Skeletal muscle satellite cell (primary cell): Measurements from ENCODE around the gene PNKD.

Experiments
- H3K27me3 ChIP-seq: 2 replicates; pipeline ENCODE4 v1.7.0; 2013; ENCODE audit warnings: low read length; ENCODE audit not compliant: control insufficient read depth, insufficient read depth
- H3K36me3 ChIP-seq: 2 replicates; pipeline ENCODE4 v1.7.0; 2013; ENCODE audit warnings: mild to moderate bottlenecking, control low read depth, low read length; ENCODE audit not compliant: insufficient read depth
- H3K4me1 ChIP-seq: 2 replicates; pipeline ENCODE4 v1.7.0; 2013; ENCODE audit warnings: low read length; ENCODE audit not compliant: control insufficient read depth, insufficient read depth
- H3K4me2 ChIP-seq: 2 replicates; pipeline ENCODE4 v1.7.0; 2013; ENCODE audit warnings: mild to moderate bottlenecking, low read length
- H3K4me3 ChIP-seq: 2 replicates; pipeline ENCODE4 v1.7.0; 2013; ENCODE audit warnings: low read length
- H3K9ac ChIP-seq: 2 replicates; pipeline ENCODE4 v1.7.0; 2013; ENCODE audit warnings: mild to moderate bottlenecking, low read depth, low read length, moderate library complexity
- H3K9me3 ChIP-seq: replicated peaks from 2 replicates; pipeline ENCODE4 v1.7.0; 2013; ENCODE audit warnings: mild to moderate bottlenecking, control low read depth, low read length

The PNKD gene

DNA sequence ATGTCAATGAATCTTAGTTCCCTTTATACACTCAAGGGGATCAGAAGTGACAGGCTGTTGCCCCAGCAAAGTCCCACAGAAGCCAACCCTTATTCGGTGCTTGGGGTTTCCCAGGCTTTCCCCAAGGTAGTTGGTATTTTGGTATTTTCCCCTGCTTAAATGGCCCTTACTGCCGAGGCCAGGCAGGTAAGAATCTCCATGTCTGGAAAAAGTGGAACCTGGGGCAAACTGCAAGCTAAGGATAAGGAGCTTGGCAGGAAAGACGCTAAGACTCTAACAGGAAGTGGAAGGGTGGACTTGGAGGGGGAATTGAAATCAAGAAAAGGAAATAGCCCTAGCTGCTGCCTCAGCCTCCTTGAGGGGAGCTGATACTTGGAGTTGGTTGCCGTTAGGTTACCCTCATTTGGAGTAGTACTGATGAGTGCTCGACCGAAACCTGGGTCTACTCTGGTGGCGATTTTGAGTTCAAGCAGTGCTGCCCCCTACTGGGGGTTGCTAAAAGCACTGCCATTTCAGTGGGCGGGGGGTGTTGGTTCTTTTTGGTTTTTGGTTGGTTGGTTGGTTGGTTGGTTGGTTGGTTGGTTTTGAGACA, 12.8 kb upstream of the PNKD start:
- peaks cover 46% of the 10 kb centered on the region for H3K36me3 ChIP-seq
- H3K4me2 ChIP-seq, result no peak overlapping the region
- H3K9me3 ChIP-seq, result no peaks in the 10 kb centered on the region
- H3K27me3 ChIP-seq, result no peaks in the 10 kb centered on the region
- H3K9ac ChIP-seq, result no peak overlapping the region
- H3K4me1 ChIP-seq, result peaks cover 21% of the 10 kb centered on the region
- H3K4me3 ChIP-seq, result no peak overlapping the region

- Histone ChIP-seq H3K9me3 (no peaks in the 10 kb centered on the region), H3K4me3 (no peak overlapping the region), H3K9ac (no peak overlapping the region), H3K27me3 (no peaks in the 10 kb centered on the region), H3K4me2 (no peak overlapping the region), H3K36me3 (peaks cover 37% of the 10 kb centered on the region), H3K4me1 (peaks cover 12% of the 10 kb centered on the region)
Observed at GRCh38 chr2:218259099-218259961, 11.0 kb upstream of the PNKD start.

DNA sequence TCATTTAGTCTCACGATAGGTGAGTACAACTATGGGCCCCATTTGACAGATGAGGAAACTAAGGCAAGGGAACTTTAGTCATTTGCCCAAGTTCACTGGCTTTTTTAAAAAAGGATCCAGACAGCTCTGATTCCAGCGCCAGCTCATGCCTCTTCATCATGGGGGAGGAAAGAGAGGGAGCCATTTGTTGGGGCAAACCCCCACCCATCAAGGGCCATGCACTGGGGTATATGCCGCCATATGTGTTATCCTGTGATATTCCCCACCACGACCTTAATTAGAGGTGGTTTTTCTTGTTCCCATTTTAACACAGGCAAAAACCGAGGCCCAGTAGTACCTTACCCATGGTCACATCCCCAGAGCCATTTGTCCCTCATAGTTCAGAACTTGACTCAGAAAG, 10.2 kb upstream of the PNKD start:
- Histone ChIP-seq H3K4me2 (no peak overlapping the region), H3K36me3 (peaks cover 37% of the 10 kb centered on the region), H3K4me3 (no peak overlapping the region), H3K4me1 (peaks cover 12% of the 10 kb centered on the region), H3K9me3 (no peaks in the 10 kb centered on the region), H3K9ac (no peak overlapping the region), H3K27me3 (no peaks in the 10 kb centered on the region)

DNA sequence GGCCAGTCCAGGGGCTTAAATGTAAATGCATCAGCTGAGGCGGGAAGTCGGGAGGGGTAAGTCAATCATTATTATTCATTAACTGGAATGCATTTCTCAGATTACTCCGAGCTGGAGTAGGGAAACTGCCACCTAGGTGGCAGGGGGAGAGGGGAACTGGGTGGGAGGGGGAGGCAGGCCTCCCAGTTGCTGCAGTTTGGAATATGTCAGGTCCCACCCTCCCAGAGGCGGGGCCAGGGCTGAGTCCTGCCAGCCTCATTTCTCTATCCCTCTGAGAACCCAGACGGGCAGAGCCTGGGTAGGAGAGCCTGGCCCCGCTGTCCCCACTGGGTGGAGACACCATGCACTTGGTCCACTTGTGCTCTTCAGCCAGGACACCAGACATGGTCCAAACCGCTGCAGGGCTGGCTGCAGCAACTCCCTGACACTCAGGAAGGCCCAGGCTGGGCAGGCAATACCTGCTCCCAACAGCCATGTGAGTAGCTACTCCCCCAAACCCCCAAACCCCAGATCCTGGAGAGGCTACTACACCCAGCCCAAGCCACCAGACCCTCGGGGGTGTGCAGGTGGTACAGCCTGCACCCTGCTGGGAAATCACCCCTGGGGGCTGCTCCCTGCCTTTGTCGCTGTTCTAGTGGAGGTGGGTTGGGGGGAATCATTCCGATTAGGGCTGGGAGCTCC, 9.4 kb upstream of the PNKD start, which contains the start of gene GPBAR1:
Gene GPBAR1, plus strand, starts transcription at position 274 of the 681 bp plus-strand sequence. CDS start 1,710 bp downstream, outside the sequence.
- no peak within 1 kb of the TSS for H3K4me2 ChIP-seq
- H3K4me3 ChIP-seq, result no peak within 1 kb of the TSS
- peaks cover 12% of the 10 kb centered on the region for H3K4me1 ChIP-seq
- H3K9ac ChIP-seq, result no peak within 1 kb of the TSS
- peaks cover 37% of the 10 kb centered on the region for H3K36me3 ChIP-seq
- no peaks in the 10 kb centered on the region for H3K9me3 ChIP-seq
- H3K27me3 ChIP-seq, result no peaks in the 10 kb centered on the region

DNA sequence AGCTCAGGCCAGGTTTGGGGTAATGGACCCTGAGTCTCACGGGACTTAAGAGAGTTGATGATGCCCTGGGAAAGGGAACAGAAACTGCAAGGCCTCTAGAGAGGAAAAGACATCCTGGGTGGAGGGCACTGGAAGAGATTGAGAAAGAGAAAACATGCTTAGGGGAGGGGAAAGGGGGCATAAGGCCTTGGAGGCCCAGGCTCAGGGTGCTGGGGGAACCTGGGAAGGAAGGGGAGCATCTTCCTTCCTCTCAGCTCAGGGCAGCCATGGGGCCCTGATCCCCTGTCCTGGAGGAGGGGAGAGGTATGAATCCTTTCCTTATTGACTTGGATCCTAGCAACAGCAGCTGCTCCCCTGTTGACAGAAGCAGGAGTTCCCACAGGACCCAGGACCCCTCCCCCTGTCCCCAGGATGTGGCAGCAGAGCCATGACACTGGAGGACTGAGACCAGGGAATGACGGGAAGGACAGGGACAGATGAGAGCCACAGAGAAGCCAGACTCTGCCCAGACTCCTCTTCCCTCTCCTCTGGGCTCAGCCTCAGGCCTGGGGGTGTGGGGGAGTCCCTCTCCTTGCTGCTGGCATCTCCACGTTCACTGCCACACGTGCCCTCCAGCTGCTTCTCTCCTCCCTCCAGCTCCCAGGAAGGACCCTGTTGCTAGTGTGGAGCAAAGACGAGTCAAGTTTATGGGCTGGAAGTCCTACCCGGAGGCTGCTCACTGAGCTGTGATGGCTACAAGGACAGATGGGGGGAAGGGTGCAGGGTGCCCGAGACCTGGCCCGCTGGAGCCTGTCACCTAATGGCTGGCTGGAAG, 8.7 kb upstream of the PNKD start:
- no peak overlapping the region for H3K4me2 ChIP-seq
- H3K4me3 ChIP-seq, result no peak overlapping the region
- H3K9ac ChIP-seq, result no peak overlapping the region
- H3K9me3 ChIP-seq, result no peaks in the 10 kb centered on the region
- peaks cover 41% of the 10 kb centered on the region for H3K36me3 ChIP-seq
- H3K27me3 ChIP-seq, result no peaks in the 10 kb centered on the region
- H3K4me1 ChIP-seq, result peaks cover 12% of the 10 kb centered on the region

- Histone ChIP-seq H3K9me3 (no peaks in the 10 kb centered on the region), H3K4me2 (no peak overlapping the region), H3K9ac (no peak overlapping the region), H3K36me3 (peaks cover 41% of the 10 kb centered on the region), H3K4me1 (peaks cover 12% of the 10 kb centered on the region), H3K4me3 (no peak overlapping the region), H3K27me3 (no peaks in the 10 kb centered on the region)
Observed at GRCh38 chr2:218262237-218262600, 8.1 kb upstream of the PNKD start.

- Histone ChIP-seq H3K4me2 (no peak overlapping the region), H3K9me3 (no peaks in the 10 kb centered on the region), H3K27me3 (no peaks in the 10 kb centered on the region), H3K4me3 (no peak overlapping the region), H3K9ac (no peak overlapping the region), H3K4me1 (peaks cover 12% of the 10 kb centered on the region), H3K36me3 (peaks cover 40% of the 10 kb centered on the region)
Observed at GRCh38 chr2:218262631-218263586, 7.4 kb upstream of the PNKD start.

DNA sequence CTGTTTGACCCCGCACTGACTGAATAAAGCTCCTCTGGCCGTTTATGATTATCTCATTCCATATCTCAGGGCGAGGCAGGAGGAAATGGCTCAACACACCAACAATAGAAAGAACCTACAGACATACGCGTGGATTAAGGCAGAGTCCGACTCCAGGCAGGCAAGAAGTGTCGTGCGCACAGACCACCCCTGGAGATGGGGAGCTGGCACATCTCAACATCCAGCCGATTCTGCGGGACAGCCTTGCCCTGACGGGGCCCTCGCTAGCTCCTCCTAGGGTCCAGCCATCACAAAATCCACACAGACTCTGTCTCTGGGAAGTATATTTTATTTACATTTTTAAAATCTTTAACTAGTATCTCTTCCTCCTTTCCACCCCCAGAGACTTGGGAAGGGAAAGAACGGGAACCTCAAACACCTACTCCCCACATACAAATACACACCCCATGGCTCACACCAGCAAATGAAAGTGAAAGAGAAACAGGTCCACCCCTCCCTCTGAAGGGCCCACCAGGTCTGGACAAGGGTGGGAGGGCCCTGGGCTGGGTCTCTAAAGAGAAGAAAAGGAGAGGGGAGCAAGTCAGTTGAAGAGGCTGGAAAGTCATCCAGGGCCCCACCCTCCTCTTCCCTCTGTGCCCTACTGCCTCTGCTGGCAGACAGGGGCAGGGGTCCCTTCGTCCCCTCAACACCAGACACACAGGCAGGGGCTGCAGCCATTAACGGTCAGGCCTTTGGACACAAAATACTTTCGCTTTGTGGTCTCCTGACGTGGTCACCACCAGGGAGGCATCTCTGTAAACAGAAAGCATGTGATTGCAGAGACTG, 6.3 kb upstream of the PNKD start:
- no peak overlapping the region for H3K9ac ChIP-seq
- H3K4me3 ChIP-seq, result no peak overlapping the region
- H3K36me3 ChIP-seq, result peaks cover 40% of the 10 kb centered on the region

GRCh38 chr2:218264773-218265561, 5.4 kb upstream of the PNKD start:
- no peaks in the 10 kb centered on the region for H3K9me3 ChIP-seq
- peaks cover 9% of the 10 kb centered on the region for H3K4me1 ChIP-seq
- no peak overlapping the region for H3K4me3 ChIP-seq
- H3K36me3 ChIP-seq, result peaks cover 44% of the 10 kb centered on the region
- no peak overlapping the region for H3K9ac ChIP-seq
- H3K4me2 ChIP-seq, result no peak overlapping the region
- no peaks in the 10 kb centered on the region for H3K27me3 ChIP-seq

More for the DNA sequence above, 6.3 kb upstream of the PNKD start:
- Histone ChIP-seq H3K4me1 (peaks cover 9% of the 10 kb centered on the region), H3K9me3 (no peaks in the 10 kb centered on the region), H3K4me2 (no peak overlapping the region), H3K27me3 (no peaks in the 10 kb centered on the region)
